Upper lobe of left lung (tissue), 6 donors: ENCODE data around the gene DST. TPM values are rescaled to one million over a fixed set of nuclear protein-coding genes. Genes with fewer than 3 reads are reported as not detected.

Source experiments
- ATAC-seq, 2 donors: fragments of 200-7000 bp; cut with Tn5 transposase; one replicate each; pipeline ENCODE4 v1.9.1; 2022; ENCODE audit warnings: mild to moderate bottlenecking in 2 of 2, moderate library complexity in 2 of 2; ENCODE audit not compliant: low FRiP score in 2 of 2
- DNase-seq, 2 donors: peaks; one replicate each; pipeline ENCODE4 v3.0.0-alpha.2; 2019 to 2020
- H3K27ac ChIP-seq, 4 donors: fragments of 200-600 bp; sonication (generic); one replicate each; pipeline ENCODE4 v1.5.1; 2016 to 2019
- H3K27me3 ChIP-seq, 4 donors: fragments of 200-600 bp; sonication (generic); one replicate each; pipeline ENCODE4 v1.5.1; 2017 to 2019
- H3K36me3 ChIP-seq, 4 donors: fragments of 200-600 bp; sonication (generic); one replicate each; pipeline ENCODE4 v1.5.1; 2016 to 2019
- H3K4me1 ChIP-seq, 4 donors: fragments of 200-600 bp; sonication (generic); one replicate each; pipeline ENCODE4 v1.5.1; 2018 to 2019
- H3K4me3 ChIP-seq, 4 donors: fragments of 200-600 bp; sonication (generic); one replicate each; pipeline ENCODE4 v1.5.1; 2017 to 2019; ENCODE audit warnings: mild to moderate bottlenecking in 2 of 4, moderate library complexity in 1 of 4
- H3K9me3 ChIP-seq, 4 donors: fragments of 200-600 bp; sonication (generic); one replicate each; pipeline ENCODE4 v1.5.1; 2018 to 2019
- CTCF ChIP-seq, 6 experiments: fragments of 450-650 bp in 4 of 6; fragments of 200-600 bp in 2 of 6; sonication (generic) in 2 of 6; IDR thresholded peaks; one replicate each; pipeline ENCODE4 v1.5.1; 2016 to 2019; ENCODE audit warnings: antibody characterized with exemption in 6 of 6
- EP300 ChIP-seq, 4 donors: sonication (generic); formaldehyde crosslinking; IDR thresholded peaks; one replicate each; pipeline ENCODE4 v1.5.1; 2017; ENCODE audit warnings: antibody characterized with exemption in 4 of 4, control low read depth in 2 of 4
- POLR2A ChIP-seq, 4 donors: fragments of 450-650 bp; IDR thresholded peaks; one replicate each; pipeline ENCODE4 v1.5.1; 2016 to 2017; ENCODE audit warnings: antibody characterized with exemption in 4 of 4, mild to moderate bottlenecking in 2 of 4
- POLR2AphosphoS5 ChIP-seq, 2 donors: sonication (generic); formaldehyde crosslinking; IDR thresholded peaks; one replicate each; pipeline ENCODE4 v1.5.1; 2017; ENCODE audit warnings: antibody characterized with exemption in 2 of 2
- WGBS, 2 donors: methylation state at CpG; one replicate each; pipeline ENCODE4 v1.1.5; 2017 to 2018; 5-methylcytosine and 5-hydroxymethylcytosine counted together
- total RNA-seq, 6 donors: library from RNA; depleted of rRNA in 4 of 6; stranded (reverse); fragments of >200 nt in 4 of 6; gene quantifications; one replicate each; pipeline versions ENCODE4 v1.1.0 to v1.2.1, GENCODE V29; 2016 to 2021
- donor health status: DM: no; HTN: no; CAD: no; lungs with moderate emphysema.
- donor health status: DM: no; HTN: yes; CAD: no; lungs with severe emphysema.

Gene DST
- total RNA-seq, 6 donors from 2014 or later: 241 to 477 (median 341) TPM

- Histone ChIP-seq H3K27ac (peak overlapping the region in 2 of 4 donors; percentile 10 to 20), H3K4me3 (no peak overlapping the region), H3K4me1 (no peaks in the 10 kb centered on the region), H3K27me3 (no peaks in the 10 kb centered on the region), H3K9me3 (no peaks in the 10 kb centered on the region), H3K36me3 (peaks cover 0 to 4% (median 0%) of the 10 kb centered on the region in 4 donors)
- TF ChIP-seq POLR2A (IDR thresholded peaks at IDR 0.05) (no peak), EP300 (IDR thresholded peaks at IDR 0.05) (no peak), CTCF (IDR thresholded peaks at IDR 0.05) (no peak), POLR2AphosphoS5 (IDR thresholded peaks at IDR 0.05) (no peak)
- 75 to 77% methylated on average over 2 of the region's 2 CpGs for WGBS, 2 donors
- DNase-seq (no peak), ATAC-seq (no peak)
These were observed 63.4 kb downstream of the DST start for GRCh38 chr6:56579155-56579851.

- DNase-seq (no peak), ATAC-seq (no peak)
- Histone ChIP-seq H3K4me3 (no peak overlapping the region), H3K9me3 (no peaks in the 10 kb centered on the region), H3K36me3 (peaks cover 0 to 4% (median 0%) of the 10 kb centered on the region in 4 donors), H3K27me3 (no peaks in the 10 kb centered on the region), H3K4me1 (no peaks in the 10 kb centered on the region), H3K27ac (no peak overlapping the region)
- TF ChIP-seq EP300 (IDR thresholded peaks at IDR 0.05) (no peak), POLR2AphosphoS5 (IDR thresholded peaks at IDR 0.05) (no peak), CTCF (IDR thresholded peaks at IDR 0.05) (no peak), POLR2A (IDR thresholded peaks at IDR 0.05) (no peak)
- WGBS, 2 donors: 85 to 92% methylated on average over 3 of the region's 3 CpGs
These were observed 67.0 kb downstream of the DST start for GRCh38 chr6:56575736-56576135.

- Histone ChIP-seq H3K4me3 (no peak overlapping the region), H3K9me3 (no peaks in the 10 kb centered on the region), H3K27ac (no peak overlapping the region), H3K36me3 (peaks cover 0 to 4% (median 0%) of the 10 kb centered on the region in 4 donors), H3K27me3 (no peaks in the 10 kb centered on the region), H3K4me1 (peaks cover 0 to 5% (median 0%) of the 10 kb centered on the region in 4 donors)
- WGBS, 2 donors: 92 to 93% methylated on average over 2 of the region's 2 CpGs
- ATAC-seq (no peak), DNase-seq (no peak)
- TF ChIP-seq POLR2AphosphoS5 (IDR thresholded peaks at IDR 0.05) (no peak), EP300 (IDR thresholded peaks at IDR 0.05) (no peak), POLR2A (IDR thresholded peaks at IDR 0.05) (no peak), CTCF (IDR thresholded peaks at IDR 0.05) (no peak)
These were observed 68.4 kb downstream of the DST start for GRCh38 chr6:56574292-56574691.

- no peak overlapping the region for H3K4me3 ChIP-seq
- no peak overlapping the region for H3K27ac ChIP-seq
- TF ChIP-seq POLR2AphosphoS5 (IDR thresholded peaks at IDR 0.05) (no peak), CTCF (IDR thresholded peaks at IDR 0.05) (no peak), EP300 (IDR thresholded peaks at IDR 0.05) (no peak), POLR2A (IDR thresholded peaks at IDR 0.05) (no peak)
- 44 to 66% methylated on average over 2 of the region's 2 CpGs for WGBS, 2 donors
- H3K9me3 ChIP-seq: no peaks in the 10 kb centered on the region
- H3K4me1 ChIP-seq: peaks cover 0 to 5% (median 0%) of the 10 kb centered on the region in 4 donors
- ATAC-seq (no peak), DNase-seq (no peak)
- H3K27me3 ChIP-seq: no peaks in the 10 kb centered on the region
- peaks cover 0 to 4% (median 0%) of the 10 kb centered on the region in 4 donors for H3K36me3 ChIP-seq
These were observed 69.1 kb downstream of the DST start for GRCh38 chr6:56573624-56574023.
